ENCODE results near the gene TNFAIP2.

The TNFAIP2 gene

DNA sequence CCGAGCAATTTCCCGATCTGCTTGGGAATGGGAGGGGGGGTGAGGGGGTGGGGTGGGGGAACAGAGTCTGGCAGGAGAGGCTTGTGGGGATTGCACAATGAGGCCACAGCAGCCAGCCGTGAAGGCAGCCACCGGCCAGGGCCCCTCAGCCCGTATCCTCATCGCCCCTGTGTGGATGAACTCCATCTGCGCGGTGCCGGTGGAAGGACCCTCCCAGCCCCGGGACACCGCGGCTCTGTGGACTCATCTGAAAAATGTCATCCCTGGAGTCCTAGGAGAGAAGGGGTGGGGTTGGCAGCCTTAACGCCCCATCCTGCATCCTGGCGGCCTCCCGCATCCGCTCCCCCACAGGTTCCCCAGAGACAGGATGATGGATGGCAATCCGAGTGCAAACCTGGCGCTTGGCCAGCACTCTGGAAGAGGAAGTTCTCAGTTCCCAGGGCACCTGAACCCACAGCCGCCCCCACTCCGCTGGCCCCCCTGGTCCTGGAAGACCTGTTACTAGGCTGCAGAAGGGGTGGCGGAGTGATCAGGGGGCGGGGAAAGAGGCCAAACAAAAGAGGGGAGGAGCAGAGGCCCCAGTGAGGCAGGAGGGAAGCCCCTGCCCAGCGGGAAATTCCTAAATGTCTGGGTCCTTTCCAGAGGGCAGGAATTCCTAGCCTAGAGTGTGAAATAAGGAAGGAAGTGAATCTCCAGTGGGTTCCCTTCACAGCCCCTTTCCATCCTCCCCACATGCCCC, 1.2 kb upstream of the TNFAIP2 start:
- DNase-seq (ENCODE audit: low spot score), result no peak

DNA sequence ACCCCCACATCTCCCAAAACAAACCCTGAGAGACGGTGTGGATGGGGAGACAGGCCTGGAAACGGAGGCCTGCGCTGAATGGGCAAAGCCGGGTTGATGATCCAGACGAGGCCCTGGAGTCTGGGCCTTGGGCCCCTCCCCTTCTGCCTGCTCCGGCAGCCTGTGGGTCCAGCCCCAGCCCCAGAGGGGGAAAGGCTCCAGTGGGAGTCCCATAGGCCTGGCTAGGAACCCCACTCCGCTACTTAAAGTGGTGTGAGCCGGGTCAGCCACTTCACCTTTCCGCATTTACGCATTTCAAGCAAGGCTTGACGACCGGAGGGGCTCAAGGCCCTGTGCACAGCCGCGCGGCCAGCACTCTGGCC, 695 bp upstream of the TNFAIP2 start:
- no peak for DNase-seq (ENCODE audit: low spot score)

DNA sequence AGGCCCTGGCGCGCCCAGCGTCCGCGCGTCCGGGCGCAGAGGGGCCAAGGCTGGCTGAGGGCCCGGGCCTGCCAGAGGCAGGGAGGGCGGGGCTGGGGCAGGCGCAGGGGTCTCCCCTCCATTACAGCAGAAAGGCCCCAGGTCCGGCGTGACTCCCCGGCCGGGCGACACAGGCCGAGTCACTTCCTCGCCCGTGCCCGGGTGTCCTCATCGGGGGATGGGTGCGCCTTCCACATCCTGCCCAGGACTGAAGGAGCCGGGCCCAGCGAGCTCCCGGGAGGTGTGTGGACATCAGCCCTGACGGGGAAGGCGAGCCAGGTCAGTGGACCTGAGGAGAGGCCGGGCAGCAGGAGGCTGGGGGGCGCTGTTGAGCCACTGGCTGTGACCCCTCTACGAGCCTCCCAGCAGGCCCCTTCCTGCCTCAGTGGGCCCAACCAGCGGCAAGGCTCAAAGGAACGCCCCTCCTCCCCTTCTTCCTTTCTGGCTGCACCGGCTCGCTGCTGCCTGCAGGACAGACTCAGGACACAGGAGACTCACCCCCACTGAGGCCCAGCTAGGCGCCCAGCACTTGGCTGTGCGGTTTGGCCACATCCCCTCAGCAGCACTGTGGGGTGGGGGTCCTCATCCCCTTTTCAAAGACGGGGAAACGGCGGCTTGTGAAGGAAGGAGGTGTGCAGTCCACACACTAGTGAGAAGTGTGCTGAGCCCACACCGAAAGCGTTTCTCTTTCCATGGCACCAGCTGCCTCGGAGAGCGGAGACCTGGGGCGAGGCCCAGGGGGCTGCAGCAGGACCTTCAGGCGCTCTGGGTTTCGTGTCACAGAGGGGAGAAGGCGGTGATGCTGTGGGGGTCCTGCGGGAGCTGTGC, 606 bp downstream of the TNFAIP2 start:
- DNase-seq (ENCODE audit: low spot score), result no peak

DNA sequence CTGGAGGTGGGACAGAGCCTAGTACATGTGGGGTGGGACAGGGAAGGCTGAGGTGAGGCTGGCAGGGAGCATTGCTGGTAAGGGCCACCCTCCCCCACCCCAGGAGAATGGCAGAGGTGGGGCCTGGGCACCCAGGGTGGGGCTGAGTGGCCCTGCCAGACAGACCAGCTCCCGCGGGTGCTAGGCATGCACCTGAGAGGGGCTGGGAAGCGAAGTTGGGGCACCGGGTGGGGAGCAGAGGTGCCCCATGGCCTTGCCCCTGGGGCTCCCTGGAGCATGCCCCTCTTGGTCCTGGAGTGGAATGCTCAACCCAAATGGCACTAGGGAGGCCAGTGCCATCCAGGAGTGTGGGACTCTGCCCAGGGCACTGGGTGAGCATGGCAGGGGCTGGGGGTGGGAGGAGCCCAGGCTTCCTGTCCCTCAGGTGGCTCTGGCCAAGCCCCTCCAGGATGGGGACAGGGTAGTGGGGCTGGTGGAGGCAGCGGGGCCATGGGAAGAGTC, 1.3 kb downstream of the TNFAIP2 start:
- DNase-seq (ENCODE audit: low spot score), result no peak

DNA sequence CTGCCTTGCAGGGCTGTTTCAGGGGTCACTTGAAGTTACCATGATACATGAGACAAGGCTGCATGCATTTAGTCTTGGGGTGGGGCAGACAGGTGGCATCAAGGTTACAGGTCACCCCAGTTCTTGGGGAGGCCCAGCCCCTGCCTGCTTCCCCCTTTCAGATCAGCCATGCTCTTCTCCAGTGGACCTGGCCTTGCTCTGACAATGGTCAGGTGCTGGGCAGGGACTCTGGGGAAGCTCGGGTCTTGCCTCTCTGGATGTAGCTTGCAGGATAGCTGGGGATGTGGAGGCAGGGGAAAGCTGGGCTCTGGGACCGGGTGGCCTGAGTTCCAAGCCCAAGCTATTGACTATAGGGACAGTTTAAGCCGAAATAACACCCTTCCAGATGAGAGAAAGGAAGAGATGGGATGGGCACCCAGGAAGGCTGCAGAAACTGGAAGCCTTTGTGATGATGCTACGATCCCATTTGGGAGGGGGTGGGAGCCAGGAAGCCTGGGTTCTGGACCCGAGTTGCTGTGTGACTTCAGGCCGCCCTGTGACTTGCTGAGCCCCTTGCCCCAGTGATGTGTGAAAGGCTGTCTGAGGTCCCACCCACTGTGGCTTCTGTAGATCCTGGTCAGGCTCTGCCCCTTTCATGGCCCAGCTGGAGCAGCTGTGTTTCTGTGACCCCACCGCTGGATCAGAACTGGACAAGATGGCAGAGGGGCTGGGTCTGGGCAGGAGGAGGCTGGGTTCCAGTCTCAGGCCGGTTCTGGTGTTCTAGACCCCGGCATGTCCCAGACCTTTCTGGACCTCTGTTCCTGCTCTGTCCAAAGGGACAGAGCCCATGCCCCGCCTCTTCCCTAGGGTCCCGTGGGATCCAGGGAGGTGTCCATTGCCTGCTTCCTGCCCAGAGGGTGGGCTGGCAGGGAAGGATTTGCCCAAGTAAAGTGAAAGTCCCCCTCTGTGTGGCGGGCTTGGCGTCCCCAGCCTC, 2.1 kb downstream of the TNFAIP2 start:
- no peak for DNase-seq (ENCODE audit: low spot score)

DNA sequence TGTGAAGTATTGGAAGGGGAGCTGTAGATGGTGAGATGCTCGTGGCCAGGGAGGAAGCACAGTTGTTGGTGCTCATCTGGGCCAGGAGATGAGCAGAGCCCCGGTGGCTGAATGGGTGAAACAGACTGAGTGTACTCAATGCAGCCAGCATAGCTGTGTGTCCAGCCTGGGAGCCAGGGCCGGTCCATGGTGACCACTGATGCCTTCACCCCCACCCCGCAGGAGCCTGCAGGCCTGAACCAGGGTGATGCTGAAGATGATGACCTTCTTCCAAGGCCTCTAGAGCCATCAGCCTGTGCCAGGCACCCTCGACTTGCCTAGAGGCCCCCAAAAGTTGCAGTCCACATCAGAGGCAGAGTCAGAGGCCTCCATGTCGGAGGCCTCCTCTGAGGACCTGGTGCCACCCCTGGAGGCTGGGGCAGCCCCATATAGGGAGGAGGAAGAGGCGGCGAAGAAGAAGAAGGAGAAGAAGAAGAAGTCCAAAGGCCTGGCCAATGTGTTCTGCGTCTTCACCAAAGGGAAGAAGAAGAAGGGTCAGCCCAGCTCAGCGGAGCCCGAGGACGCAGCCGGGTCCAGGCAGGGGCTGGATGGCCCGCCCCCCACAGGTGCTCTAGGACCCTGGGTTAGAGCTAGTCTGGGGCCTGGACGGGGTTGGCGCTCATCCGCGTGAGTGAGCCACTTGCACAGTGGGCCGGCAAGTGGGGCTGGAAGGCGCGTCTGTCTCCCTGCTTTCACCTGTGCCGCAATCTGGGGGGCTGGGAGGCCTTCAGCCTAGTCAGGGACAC, 3.0 kb downstream of the TNFAIP2 start:
- DNase-seq (ENCODE audit: low spot score), result no peak

DNA sequence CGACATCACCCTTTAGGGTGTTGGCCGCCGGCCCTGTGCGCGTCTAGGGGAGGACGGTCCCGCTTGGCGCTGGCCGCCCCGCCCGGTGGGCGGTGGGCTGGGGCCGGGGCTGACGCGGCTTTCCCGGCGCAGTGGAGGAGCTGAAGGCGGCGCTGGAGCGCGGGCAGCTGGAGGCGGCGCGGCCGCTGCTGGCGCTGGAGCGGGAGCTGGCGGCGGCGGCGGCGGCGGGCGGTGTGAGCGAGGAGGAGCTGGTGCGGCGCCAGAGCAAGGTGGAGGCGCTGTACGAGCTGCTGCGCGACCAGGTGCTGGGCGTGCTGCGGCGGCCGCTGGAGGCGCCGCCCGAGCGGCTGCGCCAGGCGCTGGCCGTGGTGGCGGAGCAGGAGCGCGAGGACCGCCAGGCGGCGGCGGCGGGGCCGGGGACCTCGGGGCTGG, 3.6 kb downstream of the TNFAIP2 start:
- DNase-seq (ENCODE audit: low spot score), result no peak

DNA sequence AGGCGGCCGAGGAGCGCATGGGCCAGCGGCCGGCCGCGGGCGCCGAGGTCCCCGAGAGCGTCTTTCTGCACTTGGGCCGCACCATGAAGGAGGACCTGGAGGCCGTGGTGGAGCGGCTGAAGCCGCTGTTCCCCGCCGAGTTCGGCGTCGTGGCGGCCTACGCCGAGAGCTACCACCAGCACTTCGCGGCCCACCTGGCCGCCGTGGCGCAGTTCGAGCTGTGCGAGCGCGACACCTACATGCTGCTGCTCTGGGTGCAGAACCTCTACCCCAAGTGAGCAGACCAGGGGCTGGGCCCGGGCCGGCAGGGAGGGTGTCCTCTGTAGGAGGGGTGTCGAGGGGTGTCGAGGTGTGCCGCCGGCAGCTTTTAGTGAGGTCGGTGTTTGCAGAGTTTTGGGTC, 4.1 kb downstream of the TNFAIP2 start:
- no peak for DNase-seq (ENCODE audit: low spot score)

DNA sequence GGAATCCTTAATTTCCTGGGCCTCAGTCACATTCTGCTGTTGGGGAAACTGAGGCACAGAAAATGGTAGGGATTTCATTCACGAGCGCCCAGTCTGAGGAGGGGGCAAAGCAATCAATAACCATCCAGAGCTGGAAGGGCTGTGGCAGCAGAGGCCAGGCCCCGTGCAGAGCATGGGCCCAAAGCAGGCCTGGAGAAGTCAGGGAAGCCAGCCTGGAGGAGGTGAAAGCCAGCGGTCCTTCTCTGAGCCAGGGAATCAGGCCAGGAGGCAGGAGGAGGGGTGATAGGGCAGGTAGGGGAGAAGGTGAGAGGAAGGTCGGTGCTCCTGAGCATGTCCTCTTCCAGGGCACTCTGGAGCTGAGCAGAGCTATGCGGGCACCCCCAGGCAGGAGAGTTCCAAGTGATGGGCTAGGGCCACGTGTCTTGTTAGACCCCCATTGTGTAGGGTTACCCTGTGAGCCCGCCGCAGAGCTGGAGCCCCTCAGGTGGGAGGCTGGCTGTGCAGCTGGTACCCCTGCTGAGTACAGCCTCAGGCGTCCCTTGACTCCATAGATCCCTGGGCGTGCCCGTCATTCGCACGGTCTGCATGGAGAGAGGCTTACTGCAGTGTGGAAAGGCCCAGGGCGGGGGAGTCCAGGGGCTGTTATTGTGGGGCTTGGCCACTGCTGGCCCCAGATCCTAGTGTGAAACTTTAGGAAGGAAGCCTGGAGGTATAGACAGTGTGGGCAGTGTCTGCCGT, 4.8 kb downstream of the TNFAIP2 start:
- DNase-seq (ENCODE audit: low spot score), result no peak

DNA sequence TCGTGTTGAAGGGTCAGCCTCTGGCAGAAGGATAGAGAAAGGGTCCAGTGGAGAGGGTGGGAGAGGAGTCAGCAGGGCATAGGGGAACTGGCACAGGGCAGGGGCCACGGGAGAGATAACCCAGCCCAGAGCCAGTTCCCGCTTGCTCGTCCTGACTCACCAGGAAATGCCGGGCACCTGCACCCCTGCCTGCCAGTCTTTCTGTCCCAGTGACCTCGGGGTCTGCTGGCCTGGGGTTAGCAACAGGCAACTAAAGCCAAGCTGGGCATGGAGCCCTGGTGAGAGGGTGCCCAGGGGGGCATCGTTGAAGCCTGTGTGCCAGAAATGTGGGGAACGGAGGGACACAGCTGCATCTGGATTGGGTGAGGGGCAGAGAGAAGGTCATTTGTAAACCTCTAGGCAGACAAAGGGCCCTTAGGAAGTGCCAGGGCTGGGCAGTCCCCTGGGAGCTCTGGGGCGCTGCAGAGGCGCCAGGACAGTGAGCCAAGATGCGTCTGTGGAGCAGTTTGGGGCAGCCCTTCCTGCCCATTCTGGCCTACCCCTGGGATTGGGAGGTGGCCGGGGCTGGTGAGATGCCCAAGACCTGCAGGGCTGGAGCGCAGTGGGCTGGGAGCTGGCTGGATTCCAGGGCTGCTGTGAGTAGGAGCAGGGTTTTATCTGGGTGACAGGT, 5.5 kb downstream of the TNFAIP2 start:
- DNase-seq (ENCODE audit: low spot score), result no peak

DNA sequence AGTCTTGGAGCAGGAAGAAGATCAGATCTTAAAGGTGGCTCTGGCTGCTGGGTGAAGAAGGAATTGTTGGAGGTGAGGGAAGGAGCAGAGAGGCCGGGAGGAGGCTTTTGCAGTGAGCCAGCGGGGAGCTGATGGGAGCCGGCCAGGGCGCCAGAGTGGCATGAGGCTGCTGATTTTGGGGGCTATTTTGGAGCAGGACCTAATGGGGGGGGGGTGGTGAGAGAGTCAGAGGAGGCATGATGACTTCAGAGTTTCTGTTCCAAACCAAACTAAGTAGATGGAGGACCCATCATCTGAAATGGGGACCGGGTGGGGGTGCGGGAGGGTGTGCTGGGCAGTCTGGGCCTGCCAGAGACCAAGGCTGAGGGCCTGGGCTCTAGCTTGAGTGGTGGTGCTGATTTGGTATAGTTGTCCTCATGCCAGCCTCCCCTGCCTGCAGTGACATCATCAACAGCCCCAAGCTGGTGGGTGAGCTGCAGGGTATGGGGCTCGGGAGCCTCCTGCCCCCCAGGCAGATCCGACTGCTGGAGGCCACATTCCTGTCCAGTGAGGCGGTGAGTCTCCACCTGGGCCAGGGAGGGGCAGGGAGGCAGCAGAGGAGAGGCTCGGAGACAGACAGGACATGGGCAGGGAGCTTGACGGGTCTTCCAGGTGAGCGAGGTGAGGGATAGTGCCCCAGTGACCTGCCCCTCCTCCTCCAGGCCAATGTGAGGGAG, 6.2 kb downstream of the TNFAIP2 start:
- DNase-seq (ENCODE audit: low spot score), result no peak

DNA sequence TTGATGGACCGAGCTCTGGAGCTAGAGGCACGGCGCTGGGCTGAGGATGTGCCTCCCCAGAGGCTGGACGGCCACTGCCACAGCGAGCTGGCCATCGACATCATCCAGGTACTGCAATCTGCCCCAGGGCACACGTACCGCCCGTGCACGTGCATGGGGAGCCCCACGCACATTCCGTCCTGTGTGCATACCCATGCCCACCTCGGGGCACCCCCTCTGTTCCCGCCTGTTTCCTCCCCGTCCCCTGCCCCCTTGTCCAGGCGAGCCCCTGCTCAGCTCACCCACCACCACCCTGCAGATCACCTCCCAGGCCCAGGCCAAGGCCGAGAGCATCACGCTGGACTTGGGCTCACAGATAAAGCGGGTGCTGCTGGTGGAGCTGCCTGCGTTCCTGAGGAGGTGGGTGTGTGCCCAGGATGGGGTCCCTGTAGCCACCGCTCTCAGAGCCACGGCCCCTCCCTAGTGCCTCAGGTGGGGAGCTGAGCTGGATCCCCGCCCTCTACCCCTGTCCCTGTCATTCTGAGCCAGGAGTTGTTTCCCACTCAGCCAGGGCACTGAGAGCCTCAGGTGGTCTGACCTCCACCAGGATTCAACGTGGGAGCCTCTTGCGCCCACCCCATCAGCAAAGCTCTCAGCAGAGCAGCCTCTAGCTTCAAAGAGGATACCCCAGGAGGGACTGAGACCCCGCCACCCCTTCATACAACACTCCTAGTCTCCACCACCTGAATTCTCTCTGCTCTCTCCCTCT, 6.9 kb downstream of the TNFAIP2 start:
- no peak for DNase-seq (ENCODE audit: low spot score)

DNA sequence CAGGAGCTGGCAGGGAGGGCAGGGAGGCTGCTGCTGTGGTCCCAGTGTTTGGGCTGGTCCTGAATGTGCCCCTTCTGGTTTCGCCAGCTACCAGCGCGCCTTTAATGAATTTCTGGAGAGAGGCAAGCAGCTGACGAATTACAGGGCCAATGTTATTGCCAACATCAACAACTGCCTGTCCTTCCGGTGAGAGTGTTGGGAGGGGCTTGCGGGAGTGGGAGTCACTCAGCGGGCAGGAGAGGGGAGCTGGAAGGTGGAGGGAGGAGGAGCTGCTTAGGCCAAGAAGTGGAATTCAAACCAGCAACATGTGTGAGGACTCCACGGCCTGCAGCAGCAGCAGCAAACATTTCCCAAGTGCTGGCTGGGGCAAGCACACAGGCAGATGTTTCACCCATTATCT, 7.7 kb downstream of the TNFAIP2 start:
- DNase-seq (ENCODE audit: low spot score), result no peak

DNA sequence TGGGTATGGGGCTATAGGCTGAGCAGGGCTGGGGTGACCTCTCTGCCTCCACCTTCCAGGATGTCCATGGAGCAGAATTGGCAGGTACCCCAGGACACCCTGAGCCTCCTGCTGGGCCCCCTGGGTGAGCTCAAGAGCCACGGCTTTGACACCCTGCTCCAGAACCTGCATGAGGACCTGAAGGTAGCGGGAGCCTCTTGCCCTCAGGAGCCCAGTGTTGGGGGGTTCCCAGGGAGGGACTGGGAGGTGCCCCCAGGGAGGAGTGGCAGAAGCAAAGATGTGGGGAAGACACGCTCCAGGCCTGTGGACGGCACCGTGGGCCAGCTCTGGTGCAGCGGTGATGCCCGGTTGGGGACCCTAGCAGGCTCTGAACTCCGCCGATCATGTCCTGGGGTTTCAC, 8.3 kb downstream of the TNFAIP2 start:
- DNase-seq (ENCODE audit: low spot score), result no peak

DNA sequence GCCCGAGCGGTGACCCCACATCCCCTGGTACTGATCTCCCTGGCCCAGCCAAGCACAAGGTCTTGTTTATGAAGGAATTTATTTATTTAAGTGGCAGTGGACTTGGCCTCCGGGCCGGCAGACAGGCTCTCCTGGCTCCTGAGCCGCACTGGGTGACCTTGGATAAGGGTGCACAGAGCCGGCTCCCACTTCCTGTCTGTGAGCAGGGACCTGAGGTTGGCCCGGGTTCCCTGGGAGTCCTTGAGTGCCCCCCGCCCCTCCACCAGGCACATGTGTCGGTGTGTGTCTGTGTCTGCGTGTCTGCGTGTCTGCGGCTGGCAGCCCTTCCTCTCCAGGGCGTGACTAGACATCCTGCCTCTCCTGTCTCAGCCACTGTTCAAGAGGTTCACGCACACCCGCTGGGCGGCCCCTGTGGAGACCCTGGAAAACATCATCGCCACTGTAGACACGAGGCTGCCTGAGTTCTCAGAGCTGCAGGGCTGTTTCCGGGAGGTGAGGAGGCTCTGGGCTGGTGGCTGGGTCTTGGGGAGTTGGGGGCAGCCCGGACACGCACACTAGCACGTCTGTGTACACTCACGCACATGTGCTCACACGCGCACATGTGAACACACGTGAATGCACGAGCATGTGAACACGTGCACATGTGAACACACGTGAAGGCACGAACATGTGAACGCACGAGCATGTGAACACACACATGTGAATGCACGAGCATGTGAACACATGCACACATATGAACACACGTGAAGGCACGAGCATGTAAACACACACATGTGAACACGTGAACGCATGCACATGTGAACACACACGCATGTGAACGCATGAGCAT, 9.3 kb downstream of the TNFAIP2 start:
- no peak for DNase-seq (ENCODE audit: low spot score)

DNA sequence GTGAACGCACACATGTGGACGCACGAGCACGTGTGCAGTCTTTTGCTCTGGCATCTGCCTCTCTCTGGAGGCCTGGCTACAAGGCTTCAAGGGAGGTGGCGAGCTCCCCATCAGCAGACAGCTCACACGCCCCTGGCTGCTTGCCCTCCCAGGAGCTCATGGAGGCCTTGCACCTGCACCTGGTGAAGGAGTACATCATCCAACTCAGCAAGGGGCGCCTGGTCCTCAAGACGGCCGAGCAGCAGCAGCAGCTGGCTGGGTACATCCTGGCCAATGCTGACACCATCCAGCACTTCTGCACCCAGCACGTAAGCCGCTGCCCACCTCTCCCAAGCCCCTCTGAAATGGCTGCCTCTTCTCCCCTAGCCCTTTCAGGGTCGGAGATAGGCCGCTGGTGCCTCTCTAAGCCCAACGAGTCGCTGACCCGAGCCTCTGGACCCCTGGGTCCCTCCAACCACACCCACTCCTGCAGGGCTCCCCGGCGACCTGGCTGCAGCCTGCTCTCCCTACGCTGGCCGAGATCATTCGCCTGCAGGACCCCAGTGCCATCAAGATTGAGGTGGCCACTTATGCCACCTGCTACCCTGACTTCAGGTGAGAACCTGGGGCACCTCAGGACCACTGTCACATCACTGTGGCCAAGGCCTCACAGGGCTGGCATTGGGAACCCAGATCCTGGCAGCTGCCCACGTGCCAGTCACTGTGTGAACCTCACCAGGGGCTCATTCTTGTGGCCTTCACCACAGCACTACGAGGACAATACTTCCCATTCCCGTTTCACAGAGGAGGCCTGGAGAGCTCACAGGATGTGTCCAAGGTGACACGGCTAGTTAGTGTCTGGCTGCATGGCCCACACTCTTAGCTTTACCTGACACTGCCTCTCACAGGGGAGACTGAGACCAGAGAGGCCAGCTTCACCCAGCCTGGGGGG, 10.2 kb downstream of the TNFAIP2 start:
- no peak for DNase-seq (ENCODE audit: low spot score)

DNA sequence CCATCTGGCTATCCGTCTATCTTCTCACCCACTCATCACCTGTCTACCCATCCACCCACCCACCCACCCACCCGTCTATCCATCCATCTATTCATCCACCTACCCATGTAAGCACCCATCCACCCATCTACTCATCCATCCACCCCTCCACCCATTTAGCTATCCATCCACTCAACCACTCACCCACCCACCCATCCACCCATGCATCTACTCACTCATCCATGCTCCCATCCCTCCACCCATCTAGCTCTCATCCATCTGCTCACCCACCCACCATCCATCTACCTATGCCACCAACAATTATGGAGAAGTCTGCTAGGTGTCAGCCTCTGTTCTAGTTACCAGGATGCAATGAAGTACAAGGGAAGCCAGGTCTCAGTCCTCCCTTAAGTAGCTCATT, 11.1 kb downstream of the TNFAIP2 start:
- no peak for DNase-seq (ENCODE audit: low spot score)

All from Ammon's horn (tissue), 1 donor.